ENCODE measurements around the gene EMC8. TPM values are rescaled to one million over a fixed set of nuclear protein-coding genes. Genes with fewer than 3 reads are reported as not detected.

The EMC8 gene
- total RNA-seq, 4 donors from 2014 or later: 23.4 to 53.6 (median 41.7) TPM

DNA sequence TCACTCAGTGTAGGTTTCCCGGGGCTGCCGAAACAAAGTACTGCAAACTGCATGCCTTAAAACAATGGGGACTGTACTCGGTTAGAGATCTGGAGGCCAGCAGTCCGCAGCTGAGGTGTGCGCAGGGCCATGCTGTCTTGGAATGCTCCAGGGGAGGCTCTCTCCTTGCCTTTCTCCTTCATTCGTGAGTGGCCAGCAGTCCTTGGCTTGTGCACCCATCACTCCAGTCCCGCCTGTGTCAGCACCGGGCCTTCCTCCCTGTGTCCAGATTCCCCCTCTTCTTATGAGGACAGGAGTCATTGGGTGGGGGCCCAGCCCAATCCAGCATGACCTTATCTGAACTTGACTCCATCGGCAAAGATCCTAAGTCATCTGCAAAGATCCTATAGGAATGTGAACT, 43.5 kb upstream of the EMC8 start:
- 93 to 97% methylated on average over 9 of the region's 9 CpGs for WGBS, 2 donors
- no peaks in the 10 kb centered on the region for H3K4me1 ChIP-seq
- no peaks in the 10 kb centered on the region for H3K36me3 ChIP-seq
- H3K4me3 ChIP-seq (replicated peaks in 1 of 3): no peak overlapping the region
- H3K27me3 ChIP-seq: no peaks in the 10 kb centered on the region
- no peak overlapping the region for H3K27ac ChIP-seq
- no peaks in the 10 kb centered on the region for H3K9me3 ChIP-seq
- no peak for DNase-seq
- TF ChIP-seq, protein P1, sequence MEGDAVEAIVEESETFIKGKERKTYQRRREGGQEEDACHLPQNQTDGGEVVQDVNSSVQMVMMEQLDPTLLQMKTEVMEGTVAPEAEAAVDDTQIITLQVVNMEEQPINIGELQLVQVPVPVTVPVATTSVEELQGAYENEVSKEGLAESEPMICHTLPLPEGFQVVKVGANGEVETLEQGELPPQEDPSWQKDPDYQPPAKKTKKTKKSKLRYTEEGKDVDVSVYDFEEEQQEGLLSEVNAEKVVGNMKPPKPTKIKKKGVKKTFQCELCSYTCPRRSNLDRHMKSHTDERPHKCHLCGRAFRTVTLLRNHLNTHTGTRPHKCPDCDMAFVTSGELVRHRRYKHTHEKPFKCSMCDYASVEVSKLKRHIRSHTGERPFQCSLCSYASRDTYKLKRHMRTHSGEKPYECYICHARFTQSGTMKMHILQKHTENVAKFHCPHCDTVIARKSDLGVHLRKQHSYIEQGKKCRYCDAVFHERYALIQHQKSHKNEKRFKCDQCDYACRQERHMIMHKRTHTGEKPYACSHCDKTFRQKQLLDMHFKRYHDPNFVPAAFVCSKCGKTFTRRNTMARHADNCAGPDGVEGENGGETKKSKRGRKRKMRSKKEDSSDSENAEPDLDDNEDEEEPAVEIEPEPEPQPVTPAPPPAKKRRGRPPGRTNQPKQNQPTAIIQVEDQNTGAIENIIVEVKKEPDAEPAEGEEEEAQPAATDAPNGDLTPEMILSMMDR (IDR thresholded peaks at IDR 0.05): no peak
- no peak for TF ChIP-seq POLR2A (IDR thresholded peaks at IDR 0.05)
- intact Hi-C loops (cut with DNase I): no loop called here

DNA sequence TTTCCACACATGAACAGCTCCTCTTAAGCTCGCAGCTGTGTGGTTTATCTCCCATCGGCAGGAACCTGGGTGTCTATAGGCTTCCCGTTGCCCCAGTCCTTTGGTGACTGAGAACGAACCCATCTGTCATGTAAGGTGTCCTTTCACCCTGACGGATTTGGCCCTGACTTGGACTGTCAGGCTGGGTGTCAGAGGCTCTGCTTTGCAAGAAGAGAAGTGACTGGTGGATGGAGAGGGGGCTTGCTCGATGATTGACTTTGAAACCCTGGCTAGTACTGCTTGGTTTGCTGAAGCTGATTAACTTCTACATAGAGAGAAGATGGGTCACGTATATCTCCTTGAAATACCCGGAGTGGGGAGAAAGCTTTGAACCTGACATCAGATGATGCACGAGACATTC, 43.1 kb upstream of the EMC8 start:
- H3K27ac ChIP-seq: no peak overlapping the region
- 87 to 92% methylated on average over 9 of the region's 9 CpGs for WGBS, 2 donors
- no peaks in the 10 kb centered on the region for H3K9me3 ChIP-seq
- H3K4me1 ChIP-seq: no peaks in the 10 kb centered on the region
- no peak overlapping the region for H3K4me3 ChIP-seq (replicated peaks in 1 of 3)
- DNase-seq: no peak
- H3K27me3 ChIP-seq: no peaks in the 10 kb centered on the region
- TF ChIP-seq POLR2A (IDR thresholded peaks at IDR 0.05): no peak
- TF ChIP-seq, protein P1 (IDR thresholded peaks at IDR 0.05): no peak
- no peaks in the 10 kb centered on the region for H3K36me3 ChIP-seq
- intact Hi-C loops (cut with DNase I): no loop called here

DNA sequence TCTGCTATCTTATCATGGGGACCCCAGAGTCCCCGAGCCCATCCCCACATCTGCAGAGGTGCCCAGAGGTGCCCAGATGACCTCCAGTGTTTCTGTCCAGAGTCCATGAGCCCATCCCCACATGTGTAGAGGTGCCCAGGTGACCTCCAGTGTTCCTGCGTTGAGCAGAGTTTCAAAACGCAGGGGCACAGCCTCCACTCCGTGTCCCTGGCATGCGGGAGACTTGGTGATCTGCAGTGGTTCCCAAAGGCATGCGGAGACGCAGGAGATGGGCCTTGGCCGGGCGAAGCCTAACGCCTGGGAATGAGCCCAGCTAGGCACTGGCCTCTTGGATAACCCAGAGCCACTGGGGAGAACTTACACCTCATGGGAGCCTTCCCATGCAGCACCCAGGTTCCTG, 41.5 kb upstream of the EMC8 start:
- no peaks in the 10 kb centered on the region for H3K9me3 ChIP-seq
- H3K4me3 ChIP-seq (replicated peaks in 1 of 3): no peak overlapping the region
- no peak for TF ChIP-seq POLR2A (IDR thresholded peaks at IDR 0.05)
- TF ChIP-seq, protein P1 (IDR thresholded peaks at IDR 0.05): no peak
- no peak overlapping the region for H3K27ac ChIP-seq
- no peaks in the 10 kb centered on the region for H3K27me3 ChIP-seq
- WGBS, 2 donors: 88 to 91% methylated on average over 3 to 9 of the region's 10 CpGs
- no peaks in the 10 kb centered on the region for H3K36me3 ChIP-seq
- no peaks in the 10 kb centered on the region for H3K4me1 ChIP-seq
- no peak for DNase-seq
- intact Hi-C loops (cut with DNase I): no loop called here

DNA sequence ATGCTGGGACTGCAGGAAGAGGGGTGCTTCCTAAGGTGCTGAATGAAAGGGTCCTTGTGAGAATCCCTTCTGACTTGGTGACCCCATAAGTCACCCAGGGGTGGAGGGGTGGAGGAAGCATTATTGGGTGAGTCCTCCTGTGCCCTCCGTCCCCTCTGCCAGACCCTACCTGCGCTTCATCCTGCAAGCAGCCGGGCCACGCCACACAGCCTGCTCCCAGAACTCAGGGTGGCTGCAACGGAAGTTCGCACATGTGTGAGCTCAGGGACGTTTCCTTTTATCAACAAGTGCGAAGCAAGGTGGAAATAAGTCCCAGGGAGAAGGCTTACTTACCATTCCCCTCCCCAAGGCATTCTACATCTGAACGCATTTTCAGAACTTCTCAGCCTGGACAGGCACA, 41.1 kb upstream of the EMC8 start:
- Histone ChIP-seq H3K4me3 (replicated peaks in 1 of 3) (no peak overlapping the region), H3K36me3 (no peaks in the 10 kb centered on the region), H3K27me3 (no peaks in the 10 kb centered on the region), H3K9me3 (no peaks in the 10 kb centered on the region), H3K27ac (no peak overlapping the region), H3K4me1 (no peaks in the 10 kb centered on the region)
- no peak for TF ChIP-seq POLR2A (IDR thresholded peaks at IDR 0.05)
- TF ChIP-seq, protein P1 (IDR thresholded peaks at IDR 0.05): no peak
- intact Hi-C loops (cut with DNase I): no loop called here
- WGBS, 2 donors: 89 to 92% methylated on average over 9 of the region's 9 CpGs
- no peak for DNase-seq

DNA sequence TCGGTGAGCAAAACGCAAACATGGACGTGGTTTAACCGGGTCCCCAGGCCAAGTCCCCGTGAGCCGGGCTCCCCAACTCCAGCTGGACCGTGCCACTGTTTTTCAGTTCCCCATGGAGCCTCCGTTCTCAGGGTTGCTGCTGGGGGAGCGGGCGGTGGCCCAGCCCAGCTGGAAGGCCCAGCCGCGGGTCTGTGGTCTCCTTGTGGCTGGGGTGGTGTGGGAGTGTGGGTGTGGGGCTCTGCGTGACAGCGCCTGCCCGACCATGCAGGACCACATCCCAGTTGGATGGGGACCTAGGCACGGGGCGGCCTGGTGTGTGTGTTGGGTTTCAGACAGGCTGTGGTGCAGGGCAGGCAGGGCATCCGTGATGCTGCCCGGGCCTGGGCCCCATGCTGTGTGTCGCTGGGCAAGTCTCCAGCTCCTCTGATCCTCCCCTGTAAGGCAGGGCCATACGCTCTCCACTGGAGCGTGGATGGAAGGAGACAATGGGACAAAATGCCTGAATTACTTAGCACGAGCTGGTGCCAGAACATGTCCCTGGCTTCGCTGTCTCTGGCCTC, 40.4 kb upstream of the EMC8 start:
- Histone ChIP-seq H3K4me1 (no peaks in the 10 kb centered on the region), H3K27me3 (no peaks in the 10 kb centered on the region), H3K36me3 (no peaks in the 10 kb centered on the region), H3K4me3 (replicated peaks in 1 of 3) (no peak overlapping the region), H3K27ac (no peak overlapping the region), H3K9me3 (no peaks in the 10 kb centered on the region)
- 85 to 89% methylated on average over 17 to 18 of the region's 24 CpGs for WGBS, 2 donors
- TF ChIP-seq POLR2A (IDR thresholded peaks at IDR 0.05): no peak
- intact Hi-C loops (cut with DNase I): no loop called here
- DNase-seq: no peak
